GM18517 (cell line): ENCODE results near the gene BCL3.
A peak's percentile ranks its signal among the peaks of the same experiment; 100 is the strongest.
"Not testable (repeated sequence)": the region's sequence is repeated elsewhere in the genome, so short reads cannot be mapped to it uniquely, and the experiment has no call there.

ENCODE experiments used
- ATAC-seq: cut with Tn5 transposase; IDR thresholded peaks from one replicate; pipeline ENCODE4 v1.9.1; 2021; ENCODE audit warnings: mild to moderate bottlenecking, moderate library complexity; ENCODE audit not compliant: unreplicated experiment

Gene BCL3

DNA sequence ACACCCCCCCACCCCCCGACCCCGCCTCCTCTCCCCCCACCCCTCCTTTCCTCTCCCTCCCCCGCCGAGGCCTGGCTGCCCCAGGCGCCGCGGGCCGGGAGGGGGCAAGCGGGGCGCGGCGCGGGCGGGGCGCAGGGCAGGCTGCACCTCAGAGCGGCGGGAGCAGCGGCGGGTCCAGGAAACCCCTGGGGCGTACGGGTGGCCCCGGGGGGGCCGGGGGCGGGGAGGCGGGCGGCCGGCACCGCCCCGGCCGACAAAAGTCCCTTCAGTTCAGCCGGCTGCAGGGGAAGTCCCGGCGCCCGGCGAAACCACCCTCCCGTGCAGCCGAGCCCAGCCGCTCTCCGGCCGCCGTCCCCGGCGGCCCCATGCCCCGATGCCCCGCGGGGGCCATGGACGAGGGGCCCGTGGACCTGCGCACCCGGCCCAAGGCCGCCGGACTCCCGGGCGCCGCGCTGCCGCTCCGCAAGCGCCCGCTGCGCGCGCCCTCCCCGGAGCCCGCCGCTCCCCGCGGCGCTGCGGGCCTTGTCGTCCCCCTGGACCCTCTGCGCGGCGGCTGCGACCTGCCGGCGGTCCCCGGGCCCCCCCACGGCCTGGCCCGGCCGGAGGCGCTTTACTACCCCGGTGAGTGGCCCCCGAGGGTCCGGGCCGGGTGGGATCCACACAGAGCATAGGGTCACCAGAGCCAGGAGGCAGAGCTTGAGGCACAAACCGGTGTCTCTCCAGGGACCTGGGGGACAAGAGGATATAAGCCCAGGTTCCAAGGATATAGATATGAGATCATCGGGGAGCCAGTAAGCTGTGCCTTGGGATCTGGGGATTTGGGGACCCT lies at the start of gene BCL3:
TSS of gene BCL3 (plus strand) at position 283 of the 829 bp plus-strand sequence. CDS start at position 366, 83 bp downstream.
- peak; percentile 35 for ATAC-seq

DNA sequence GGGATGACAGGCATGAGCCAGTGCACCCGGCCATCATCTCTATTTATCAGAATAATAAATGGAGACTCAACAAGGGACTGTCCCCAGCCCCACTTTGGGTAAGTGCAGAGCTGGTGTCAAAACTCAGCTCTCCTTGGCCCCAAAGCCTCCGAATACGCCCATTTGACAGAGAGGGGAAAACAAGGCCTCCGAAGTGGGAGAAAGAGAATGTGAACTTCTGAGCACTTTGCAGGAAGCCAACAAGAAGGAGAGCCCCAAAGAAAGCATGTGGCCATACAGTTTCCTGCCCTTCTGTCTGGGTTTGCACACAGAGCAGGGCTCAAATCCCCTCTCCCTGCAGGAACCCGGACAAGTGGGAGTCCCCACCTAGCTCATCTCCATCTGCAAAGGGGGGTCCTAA lies 48.0 kb upstream of the BCL3 start:
- ATAC-seq, result no peak

DNA sequence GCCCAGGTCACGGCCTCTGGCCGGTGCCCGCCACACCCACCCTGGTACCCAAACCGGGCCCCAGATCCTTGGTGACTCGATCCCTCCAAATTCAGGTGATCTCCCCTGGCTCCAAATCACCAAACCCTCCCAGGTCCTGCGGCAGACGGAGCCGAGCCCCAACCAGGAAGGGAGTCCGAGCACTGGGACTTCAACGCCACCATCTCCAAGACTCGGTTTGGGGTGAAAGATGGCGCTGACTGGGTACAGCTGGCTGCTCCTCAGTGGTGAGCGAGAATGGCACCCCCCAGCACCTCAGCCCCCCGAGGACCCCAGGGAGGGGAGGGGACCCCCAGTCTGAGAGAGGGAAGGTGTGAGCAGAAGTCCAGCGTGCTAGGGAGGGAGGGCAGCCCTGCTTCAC lies 47.3 kb upstream of the BCL3 start:
- no peak for ATAC-seq

- ATAC-seq, result no peak
Observed at GRCh38 chr19:44702551-44703176, 45.8 kb upstream of the BCL3 start.

DNA sequence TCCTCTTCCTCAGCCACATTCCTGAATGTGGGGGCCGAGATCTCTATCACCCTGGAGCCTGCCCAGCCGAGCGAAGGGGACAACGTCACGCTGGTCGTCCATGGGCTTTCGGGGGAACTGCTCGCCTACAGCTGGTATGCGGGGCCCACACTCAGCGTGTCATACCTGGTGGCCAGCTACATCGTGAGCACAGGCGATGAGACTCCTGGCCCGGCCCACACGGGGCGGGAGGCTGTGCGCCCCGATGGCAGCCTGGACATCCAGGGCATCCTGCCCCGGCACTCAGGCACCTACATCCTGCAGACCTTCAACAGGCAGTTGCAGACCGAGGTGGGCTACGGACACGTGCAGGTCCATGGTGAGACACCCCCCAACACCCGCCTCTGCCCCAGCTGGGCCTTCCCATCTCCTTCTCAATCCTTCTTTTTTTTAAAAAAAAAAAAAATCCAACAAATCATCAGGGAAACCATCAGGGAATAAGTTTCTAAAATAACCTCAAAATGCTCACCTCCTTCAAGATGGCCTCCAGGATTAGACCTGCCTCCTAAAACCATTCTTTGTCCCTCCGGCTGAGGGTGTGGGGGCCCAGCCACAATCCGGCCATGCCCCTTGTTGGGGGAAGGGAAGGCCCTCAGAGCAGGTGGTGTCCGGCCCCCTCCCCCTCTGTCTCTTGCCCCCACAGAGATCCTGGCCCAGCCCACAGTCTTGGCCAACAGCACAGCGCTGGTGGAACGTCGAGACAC lies 45.0 kb upstream of the BCL3 start:
- ATAC-seq, result no peak

GRCh38 chr19:44704982-44705381 lies 43.5 kb upstream of the BCL3 start:
- no peak for ATAC-seq

- ATAC-seq, result no peak
Observed at GRCh38 chr19:44705502-44706010, 43.0 kb upstream of the BCL3 start.

DNA sequence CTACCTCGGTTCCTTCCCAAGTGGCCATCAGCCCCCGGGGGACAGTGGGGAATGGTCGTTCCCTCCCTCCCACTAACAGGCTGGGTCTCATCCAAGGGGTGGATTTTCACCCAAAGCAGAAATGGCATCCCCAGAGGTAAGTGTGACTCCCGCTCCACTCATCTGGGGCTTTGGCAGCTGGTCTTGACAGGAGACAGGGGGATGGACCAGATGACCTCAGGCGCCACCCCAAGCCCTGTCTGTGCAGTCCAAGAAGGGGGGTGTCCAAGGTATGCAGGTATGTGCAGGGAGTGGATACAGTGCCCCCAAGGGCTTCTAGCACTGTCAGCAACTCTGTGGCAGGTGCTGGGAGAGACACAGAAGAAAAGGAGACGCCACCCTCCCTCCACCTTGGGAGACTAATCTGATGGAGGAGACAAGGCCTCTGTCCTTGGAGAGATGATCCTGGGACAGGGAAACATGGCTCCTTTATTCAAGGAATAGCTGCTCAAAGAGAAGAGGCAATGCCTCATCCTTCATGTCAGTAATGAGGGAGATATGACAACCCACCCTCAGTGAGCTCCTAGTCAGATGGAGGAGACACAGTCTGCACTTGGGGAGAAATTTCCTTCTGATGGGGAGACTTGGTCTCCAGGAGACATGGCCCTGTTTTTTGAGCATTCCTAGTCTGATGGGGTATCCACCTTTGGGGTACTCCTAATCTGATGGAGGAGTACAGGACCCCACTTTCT lies 41.8 kb upstream of the BCL3 start:
- ATAC-seq, result no peak

DNA sequence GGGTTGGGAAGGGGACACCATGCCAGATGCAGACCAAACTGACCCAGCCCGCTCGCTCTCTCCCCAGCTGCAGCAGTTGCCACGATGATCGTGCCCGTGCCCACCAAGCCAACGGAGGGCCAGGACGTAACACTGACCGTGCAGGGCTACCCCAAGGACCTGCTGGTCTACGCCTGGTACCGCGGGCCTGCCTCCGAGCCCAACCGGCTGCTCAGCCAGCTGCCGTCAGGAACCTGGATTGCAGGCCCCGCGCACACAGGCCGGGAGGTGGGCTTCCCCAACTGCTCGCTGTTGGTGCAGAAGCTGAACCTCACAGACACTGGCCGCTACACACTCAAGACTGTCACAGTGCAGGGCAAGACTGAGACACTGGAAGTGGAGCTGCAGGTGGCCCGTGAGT lies 40.7 kb upstream of the BCL3 start:
- no peak for ATAC-seq

GRCh38 chr19:44708940-44709339 lies 39.6 kb upstream of the BCL3 start:
- ATAC-seq, result no peak

DNA sequence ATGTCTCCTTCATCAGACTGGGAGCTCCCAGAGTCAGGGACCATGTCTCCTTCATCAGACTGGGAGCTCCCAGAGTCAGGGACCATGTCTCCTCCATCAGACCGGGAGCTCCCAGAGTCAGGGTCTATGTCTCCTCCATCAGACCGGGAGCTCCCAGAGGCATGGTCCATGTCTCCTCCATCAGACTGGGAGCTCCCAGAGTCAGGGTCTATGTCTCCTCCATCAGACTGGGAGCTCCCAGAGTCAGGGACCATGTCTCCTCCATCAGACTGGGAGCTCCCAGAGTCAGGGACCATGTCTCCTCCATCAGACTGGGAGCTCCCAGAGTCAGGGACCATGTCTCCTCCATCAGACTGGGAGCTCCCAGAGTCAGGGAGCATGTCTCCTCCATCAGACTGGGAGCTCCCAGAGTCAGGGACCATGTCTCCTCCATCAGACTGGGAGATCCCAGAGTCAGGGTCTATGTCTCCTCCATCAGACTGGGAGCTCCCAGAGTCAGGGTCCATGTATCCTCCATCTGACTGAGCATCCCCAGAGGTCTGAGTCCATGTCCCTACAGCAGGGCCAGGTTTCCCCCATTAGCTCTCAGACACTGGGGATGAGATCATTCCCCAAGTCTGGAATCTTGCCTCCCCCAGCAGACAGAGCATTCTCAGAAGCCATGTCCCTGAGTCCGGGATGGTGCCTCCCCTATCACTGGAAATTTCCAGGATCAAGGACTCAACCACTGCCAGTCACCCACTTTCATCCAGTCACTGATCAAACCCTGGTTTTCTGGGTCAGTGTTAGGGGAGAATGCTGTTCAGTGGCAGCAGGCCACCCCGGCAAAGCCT lies 38.9 kb upstream of the BCL3 start:
- ATAC-seq, result not testable (repeated sequence)

- no peak for ATAC-seq
Observed at GRCh38 chr19:44710483-44710882, 38.0 kb upstream of the BCL3 start.

- ATAC-seq, result no peak
Observed at GRCh38 chr19:44712864-44713515, 35.5 kb upstream of the BCL3 start.

DNA sequence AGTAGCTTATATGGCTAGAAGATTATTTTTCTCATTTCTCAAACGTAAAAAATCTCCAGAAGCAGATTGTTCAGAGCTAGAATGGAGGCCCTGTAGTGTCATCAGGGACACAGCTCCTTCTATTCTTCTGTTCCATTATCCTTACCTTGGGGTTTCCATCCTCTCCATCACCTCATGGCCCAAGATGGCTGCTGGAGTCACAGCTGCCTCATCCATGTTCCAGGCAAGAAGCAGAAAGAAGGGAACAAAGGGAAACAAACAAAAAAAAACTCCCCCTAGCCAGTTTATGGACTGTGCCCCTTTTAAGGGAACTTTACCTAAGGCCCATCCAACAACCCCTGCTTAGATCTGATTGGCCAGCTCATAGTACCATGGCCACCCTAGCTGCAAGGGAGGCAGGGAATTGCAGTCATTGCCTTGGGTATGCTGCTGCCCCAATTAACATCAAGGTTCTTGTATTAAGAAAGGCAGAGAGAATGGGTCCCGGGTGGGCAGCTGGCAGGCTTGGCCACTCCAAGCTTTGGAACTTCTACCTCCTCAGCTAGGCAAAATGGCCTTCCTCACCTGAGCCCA lies 33.8 kb upstream of the BCL3 start:
- ATAC-seq, result no peak

- ATAC-seq, result no peak
Observed at GRCh38 chr19:44717603-44718002, 30.9 kb upstream of the BCL3 start.

DNA sequence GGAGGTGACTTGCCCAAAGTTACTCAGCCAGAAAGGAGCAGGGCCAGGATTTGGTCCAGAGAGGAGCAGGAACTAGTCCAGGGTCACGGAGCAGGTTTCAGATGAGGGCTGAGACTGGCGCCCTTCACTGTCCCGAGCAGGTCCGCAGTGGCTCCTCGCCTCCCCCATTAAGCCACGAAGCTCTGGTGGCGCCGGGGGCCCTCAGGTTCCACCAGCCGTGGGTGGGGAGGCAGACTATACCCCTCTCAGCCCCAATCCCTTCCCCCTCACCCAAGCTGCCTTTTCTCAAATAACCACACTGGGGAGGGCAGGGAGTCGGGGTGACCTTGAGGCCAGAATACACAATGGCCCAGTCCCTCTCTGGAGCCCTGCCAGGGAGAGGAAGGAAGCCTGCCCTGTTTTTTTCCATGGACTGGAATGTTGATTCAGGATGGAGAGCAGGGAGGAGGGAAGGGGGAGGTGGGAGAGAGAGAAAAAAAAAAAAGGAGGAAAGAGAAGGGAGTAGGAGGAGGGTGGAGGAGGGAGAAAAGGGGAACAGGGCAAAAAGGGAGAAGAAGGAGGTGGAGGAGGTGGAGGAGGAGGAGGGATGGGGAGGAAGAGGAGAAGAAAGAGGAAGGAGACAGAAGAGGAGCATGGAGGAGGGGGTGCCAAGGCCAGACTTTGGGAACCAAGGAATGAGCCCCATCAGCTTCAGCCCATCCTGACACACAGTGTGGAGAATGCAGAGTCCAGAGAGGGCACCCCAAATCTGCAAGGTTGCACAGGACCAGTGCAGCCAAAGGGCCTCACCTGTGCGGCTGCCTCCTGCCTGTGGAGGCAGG lies 29.9 kb upstream of the BCL3 start:
- ATAC-seq, result no peak

DNA sequence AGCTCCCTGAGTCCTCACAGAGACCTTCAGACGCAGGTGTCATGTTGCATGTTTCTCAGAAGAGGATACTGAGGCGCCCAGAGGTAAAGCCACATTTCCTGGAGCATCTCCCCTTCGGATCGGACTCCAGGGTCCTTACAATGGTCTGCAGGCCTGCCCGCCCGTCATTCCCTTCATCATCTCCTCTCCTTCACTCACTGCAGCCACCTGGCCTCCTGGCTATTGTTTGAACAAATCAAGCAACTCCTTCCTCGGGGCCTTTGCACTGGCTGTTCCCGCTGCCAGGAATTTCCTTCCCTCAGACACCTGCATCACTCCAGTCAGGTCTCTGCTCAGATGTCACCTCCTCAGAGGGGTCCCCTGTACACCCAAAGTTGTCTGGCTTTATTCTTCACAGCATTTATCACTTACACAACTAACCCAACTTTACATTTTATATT lies 29.2 kb upstream of the BCL3 start:
- no peak for ATAC-seq

DNA sequence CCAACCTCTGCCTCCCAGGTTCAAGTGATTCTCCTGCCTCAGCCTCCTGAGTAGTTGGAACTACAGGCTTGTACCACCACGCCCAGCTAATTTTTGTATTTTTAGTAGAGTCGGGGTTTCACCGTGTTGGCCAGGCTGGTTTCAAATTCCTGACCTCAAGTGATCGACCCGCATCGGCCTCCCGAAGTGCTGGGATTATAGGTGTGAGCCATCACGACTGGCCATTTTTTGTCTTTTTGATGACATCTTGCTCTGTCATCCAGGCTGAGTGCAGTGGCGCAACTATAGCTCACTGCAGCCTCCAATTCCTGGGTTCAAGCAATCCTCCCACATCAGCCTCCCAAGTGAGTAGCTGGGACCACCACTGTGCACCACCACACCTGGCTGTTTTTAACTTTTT lies 28.1 kb upstream of the BCL3 start:
- ATAC-seq, result not testable (repeated sequence)
